H1 (cell line): ENCODE data around the gene TCEAL7. TPM values are rescaled to one million over a fixed set of nuclear protein-coding genes. Genes with fewer than 3 reads are reported as not detected.

Experiments used
- CTCF ChIA-PET: fragments of 300-600 bp; sonication (Branson Sonifier 250); formaldehyde crosslinking; loops from one replicate; lab custom pipeline; 2021; ENCODE audit not compliant: partially characterized antibody; lab: Charles Lee
- POLR2A ChIA-PET: fragments of 300-600 bp; sonication (Branson Sonifier 250); formaldehyde crosslinking; loops from one replicate; lab custom pipeline; 2021; ENCODE audit warnings: inconsistent platforms; ENCODE audit not compliant: partially characterized antibody; lab: Charles Lee
- DNase-seq, 2 experiments: peaks; one replicate each; pipeline versions ENCODE4 v3.0.0 to v3.0.0-alpha.2; 2010 to 2022; ENCODE audit warnings: low spot score in 2 of 2, low read depth in 1 of 2, mixed read lengths in 1 of 2
- FAIRE-seq: peaks from 2 replicates; lab custom pipeline; 2011; peaks lifted over from hg19 to GRCh38; lab: Jason Lieb, UNC
- H2AFZ ChIP-seq: 2 replicates; pipeline ENCODE4 v1.8.1; 2012; ENCODE audit warnings: low read length, inconsistent platforms
- H2AK5ac ChIP-seq: 2 replicates; pipeline ENCODE4 v1.6.1; 2013; ENCODE audit warnings: low read depth, low read length
- H2BK120ac ChIP-seq: replicated peaks from 2 replicates; pipeline ENCODE3; 2013; ENCODE audit warnings: low read depth, low read length, inconsistent platforms
- H2BK12ac ChIP-seq: 2 replicates; pipeline ENCODE4 v1.6.1; 2013; ENCODE audit warnings: low read depth, low read length
- H2BK15ac ChIP-seq: 2 replicates; pipeline ENCODE4 v1.6.1; 2013; ENCODE audit warnings: low read length
- H2BK20ac ChIP-seq: 2 replicates; pipeline ENCODE4 v1.6.1; 2013; ENCODE audit warnings: low read length
- H2BK5ac ChIP-seq: 2 replicates; pipeline ENCODE4 v1.6.1; 2013; ENCODE audit warnings: low read depth, low read length
- H3K14ac ChIP-seq: 2 replicates; pipeline ENCODE4 v1.6.1; 2013; ENCODE audit warnings: inconsistent platforms; ENCODE audit not compliant: insufficient read length
- H3K18ac ChIP-seq: 2 replicates; pipeline ENCODE4 v1.6.1; 2013; ENCODE audit warnings: low read length; ENCODE audit errors: extremely low read depth
- H3K23ac ChIP-seq: 2 replicates; pipeline ENCODE4 v1.6.1; 2013; ENCODE audit warnings: inconsistent platforms; ENCODE audit not compliant: insufficient read length
- H3K23me2 ChIP-seq: 2 replicates; pipeline ENCODE4 v1.6.1; 2013; ENCODE audit warnings: low read depth, low read length
- H3K27ac ChIP-seq: 2 replicates; pipeline ENCODE4 v1.6.1; 2011; ENCODE audit warnings: low read depth, low read length, inconsistent platforms
- H3K27me3 ChIP-seq, 4 experiments: replicated peaks in 1 of 4; 1 replicate in 1 of 4; 2 replicates in 3 of 4; pipeline versions ENCODE4 v1.6.1 to v1.8.1; 2011 to 2013; ENCODE audit warnings: low read length in 3 of 4, mild to moderate bottlenecking in 3 of 4, inconsistent platforms in 2 of 4, mixed read lengths in 2 of 4, moderate library complexity in 1 of 4; ENCODE audit not compliant: control insufficient read depth in 3 of 4, insufficient read depth in 3 of 4; ENCODE audit errors: extremely low read depth in 1 of 4
- H3K36me3 ChIP-seq, 4 experiments: 2 replicates each; pipeline versions ENCODE4 v1.6.1 to v1.8.1; 2011 to 2013; ENCODE audit warnings: mild to moderate bottlenecking in 4 of 4, low read length in 3 of 4, moderate library complexity in 2 of 4, control low read depth in 1 of 4, inconsistent platforms in 1 of 4; ENCODE audit not compliant: insufficient read depth in 4 of 4, control insufficient read depth in 2 of 4
- H3K4ac ChIP-seq: replicated peaks from 2 replicates; pipeline ENCODE3; 2013; ENCODE audit warnings: low read length, low read depth, mixed read lengths, inconsistent platforms; ENCODE audit not compliant: insufficient read length
- H3K4me1 ChIP-seq, 4 experiments: replicated peaks in 1 of 4; 1 replicate in 1 of 4; 2 replicates in 3 of 4; pipeline versions ENCODE4 v1.6.1 to v1.8.1; 2011 to 2013; ENCODE audit warnings: low read length in 3 of 4, inconsistent platforms in 2 of 4, mixed read lengths in 1 of 4; ENCODE audit not compliant: insufficient read depth in 4 of 4, control insufficient read depth in 3 of 4
- H3K4me2 ChIP-seq, 2 experiments: 2 replicates each; pipeline versions ENCODE4 v1.6.1 to v1.8.1; 2011 to 2013; ENCODE audit warnings: low read depth in 2 of 2, low read length in 2 of 2, control low read depth in 1 of 2, inconsistent platforms in 1 of 2, mild to moderate bottlenecking in 1 of 2; ENCODE audit not compliant: insufficient read depth in 1 of 2
- H3K4me3 ChIP-seq, 4 experiments: fragments of 200-600, 300-600 bp in 1 of 4; sonication (generic), shearing (Covaris generic), sonication (Bioruptor Twin) in 1 of 4; 2 replicates each; pipeline versions ENCODE4 v1.5.1 to v1.8.1; 2011 to 2016; ENCODE audit warnings: low read length in 4 of 4, low read depth in 3 of 4, control low read depth in 2 of 4, inconsistent platforms in 2 of 4, mild to moderate bottlenecking in 2 of 4, mixed read lengths in 1 of 4, moderate library complexity in 1 of 4; ENCODE audit not compliant: insufficient read depth in 2 of 4; ENCODE audit errors: extremely low read depth in 1 of 4
- H3K56ac ChIP-seq: replicated peaks from 2 replicates; pipeline ENCODE3; 2013; ENCODE audit warnings: low read depth, mild to moderate bottlenecking, mixed read lengths, low read length, inconsistent platforms; ENCODE audit not compliant: insufficient read length
- H3K79me1 ChIP-seq: 2 replicates; pipeline ENCODE4 v1.6.1; 2013; ENCODE audit warnings: low read depth, low read length, control low read depth
- H3K79me2 ChIP-seq, 2 experiments: 2 replicates each; pipeline versions ENCODE4 v1.6.1 to v1.8.1; 2012 to 2013; ENCODE audit warnings: low read length in 2 of 2, mild to moderate bottlenecking in 2 of 2, inconsistent platforms in 1 of 2; ENCODE audit not compliant: insufficient read depth in 2 of 2, control insufficient read depth in 1 of 2
- H3K9ac ChIP-seq, 4 experiments: replicated peaks in 1 of 4; 1 replicate in 1 of 4; 2 replicates in 3 of 4; pipeline versions ENCODE4 v1.6.1 to v1.8.1; 2011 to 2013; ENCODE audit warnings: low read depth in 3 of 4, low read length in 3 of 4, control low read depth in 2 of 4, mild to moderate bottlenecking in 2 of 4, moderate library complexity in 2 of 4, inconsistent platforms in 1 of 4; ENCODE audit errors: extremely low read depth in 1 of 4
- H3K9me3 ChIP-seq, 2 experiments: 2 replicates each; pipeline versions ENCODE4 v1.6.1 to v1.8.1; 2012 to 2013; ENCODE audit warnings: mild to moderate bottlenecking in 2 of 2, moderate library complexity in 2 of 2, control low read depth in 1 of 2, inconsistent platforms in 1 of 2, low read depth in 1 of 2, low read length in 1 of 2, mixed read lengths in 1 of 2; ENCODE audit not compliant: insufficient read depth in 2 of 2
- H4K20me1 ChIP-seq, 2 experiments: replicated peaks in 1 of 2; 2 replicates each; pipeline versions ENCODE3 to v1.8.1; 2011 to 2013; ENCODE audit warnings: inconsistent platforms in 2 of 2, low read length in 2 of 2, mild to moderate bottlenecking in 1 of 2; ENCODE audit not compliant: insufficient read depth in 2 of 2, control insufficient read depth in 1 of 2
- H4K5ac ChIP-seq: 2 replicates; pipeline ENCODE4 v1.6.1; 2013; ENCODE audit warnings: low read length, low read depth, mixed read lengths, inconsistent platforms; ENCODE audit not compliant: insufficient read length
- H4K8ac ChIP-seq: 2 replicates; pipeline ENCODE4 v1.8.0; 2013; ENCODE audit warnings: mild to moderate bottlenecking, moderate library complexity, low read length, inconsistent platforms; ENCODE audit not compliant: insufficient read depth; ENCODE audit errors: extremely low read depth
- H4K91ac ChIP-seq: replicated peaks from 2 replicates; pipeline ENCODE3; 2013; ENCODE audit warnings: low read length, mixed read lengths, inconsistent platforms; ENCODE audit not compliant: insufficient read length
- TAF1 ChIP-seq: IDR thresholded peaks from 2 replicates; pipeline ENCODE4 v1.6.1; 2011; ENCODE audit warnings: mild to moderate bottlenecking, low read depth, low read length
- WGBS, 2 experiments: shearing (Covaris generic) in 1 of 2; methylation state at CpG; one replicate each; pipeline versions ENCODE4 v1.1.6 to v1.1.7; 2013 to 2015; ENCODE audit warnings: low lambda C conversion rate in 2 of 2, mixed read lengths in 2 of 2, inconsistent platforms in 1 of 2, low coverage in 1 of 2, missing lambda C conversion rate in 1 of 2; ENCODE audit not compliant: insufficient replicate concordance in 2 of 2, insufficient coverage in 1 of 2, insufficient read length in 1 of 2; ENCODE audit errors: extremely low coverage in 1 of 2, missing lambda C conversion rate in 1 of 2; 5-methylcytosine and 5-hydroxymethylcytosine counted together
- polyA plus RNA-seq, 7 experiments: library from polyadenylated mRNA; depleted of rRNA in 3 of 7; stranded (reverse) in 5 of 7; unstranded in 2 of 7; fragments of >200 nt in 5 of 7; fragments of 200-250 nt in 2 of 7; gene quantifications; 1 replicate in 5 of 7; 2 replicates in 1 of 7; 4 replicates in 1 of 7; pipeline versions ENCODE4 v1.2.1 to v1.2.3, GENCODE V29; 2011 to 2013; ENCODE audit warnings: missing spikeins in 2 of 7, mixed read lengths in 2 of 7
- total RNA-seq: library from RNA; stranded (reverse); fragmentation: NEBNext Ultra II Directional; extraction: Animal tissue kit (Norgen Biotek cat#: 25700); gene quantifications from 2 replicates; pipeline ENCODE4 v1.2.1, GENCODE V29; 2021

TCEAL7 gene
- total and polyA plus RNA-seq, 2 of the 8 experiments (the other 6 are each of a cell fraction or from before 2014, with no cell fraction given): 7.9 to 11.6 TPM

DNA sequence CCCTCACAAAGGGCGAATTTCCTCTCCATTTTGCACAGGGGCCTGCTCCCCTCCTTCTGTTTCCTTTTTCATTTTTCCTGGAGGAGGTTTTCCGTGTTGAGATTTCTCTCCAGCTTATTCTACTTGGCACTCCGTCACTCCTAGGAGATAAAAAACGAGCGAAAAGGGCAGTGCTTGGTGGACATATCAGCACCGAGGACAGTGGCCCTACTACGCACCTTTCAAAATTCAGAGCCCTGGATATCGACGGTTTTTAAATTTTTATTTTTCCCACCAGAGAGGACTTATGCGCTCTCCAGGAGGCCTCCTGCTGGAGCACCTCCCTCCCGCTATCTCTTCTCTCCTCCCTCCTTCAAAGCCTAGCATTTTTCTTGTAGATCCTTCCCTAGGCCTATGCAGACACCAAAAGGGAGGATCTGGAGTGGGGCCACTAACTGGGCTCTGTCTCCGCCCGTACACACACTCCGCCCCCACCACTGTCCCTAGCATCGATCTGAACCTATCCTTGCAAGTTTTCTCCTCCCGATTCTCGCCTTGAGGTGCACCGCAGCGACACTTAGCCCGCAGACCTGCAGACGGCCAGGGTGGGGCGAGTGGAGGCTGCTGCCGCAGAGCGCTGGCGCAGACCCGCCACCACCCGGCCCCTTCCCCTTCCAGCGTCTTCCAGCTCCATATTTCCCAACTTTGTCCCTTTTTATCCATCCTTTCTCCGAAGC lies 17.8 kb downstream of the TCEAL7 start:
- no peak overlapping the region for H3K56ac ChIP-seq
- no peak overlapping the region; a peak in 1 of 7 replicates for H3K9ac ChIP-seq
- ChIA-PET CTCF (interaction anchor here (1.3 kb wide), 1 partner anchor 116 kb away, joined by 5 read pairs; no protein-coding TSS in a partner anchor), POLR2A (interaction anchor here (0.8 to 3.6 kb wide), 5 partner anchors 9 to 155 kb away, joined by 3 to 12 read pairs (median 3); partner anchors contain the start of genes BEX3 and TCEAL9)
- H3K9me3 ChIP-seq: no peaks in the 10 kb centered on the region
- peaks cover 6% of the 10 kb centered on the region; the same call in 1 of the 2 replicates for H3K23me2 ChIP-seq
- H4K8ac ChIP-seq: no peak overlapping the region
- WGBS, 2 experiments: 23% methylated on average over 18 of the region's 29 CpGs; no CpG with 5 or more reads in 1 of the 2 experiments
- no peak overlapping the region for H2BK120ac ChIP-seq
- no peaks in the 10 kb centered on the region for H3K27me3 ChIP-seq
- no peak overlapping the region for H3K14ac ChIP-seq
- peak overlapping the region; percentile 70 to 83 for H3K4me2 ChIP-seq
- no peaks in the 10 kb centered on the region for H3K79me2 ChIP-seq
- no peak overlapping the region for H3K18ac ChIP-seq
- H2AFZ ChIP-seq: no peak overlapping the region; the same call in 1 of the 2 replicates
- H3K79me1 ChIP-seq: no peaks in the 10 kb centered on the region
- H2BK12ac ChIP-seq: no peak overlapping the region
- DNase-seq (no peak), FAIRE-seq (no peak)
- no peak overlapping the region for H3K27ac ChIP-seq
- H3K4me1 ChIP-seq: no peaks in the 10 kb centered on the region; a peak in 3 of 7 replicates
- no peak overlapping the region for H4K5ac ChIP-seq
- H3K23ac ChIP-seq: no peak overlapping the region
- H3K4ac ChIP-seq: no peak overlapping the region
- H3K36me3 ChIP-seq: no peaks in the 10 kb centered on the region
- H2AK5ac ChIP-seq: no peak overlapping the region
- no peak overlapping the region for H2BK20ac ChIP-seq
- no peak overlapping the region for H2BK5ac ChIP-seq
- no peak overlapping the region for H2BK15ac ChIP-seq
- peak overlapping the region in 2 of 4 experiments; percentile 17 to 51; a peak in 3 of 8 replicates for H3K4me3 ChIP-seq
- H4K20me1 ChIP-seq: no peaks in the 10 kb centered on the region
- H4K91ac ChIP-seq: no peak overlapping the region
- no peak for TF ChIP-seq TAF1
